IMR-90 (cell line): Measurements from ENCODE around the gene MS4A6E. TPM values are rescaled to one million over a fixed set of nuclear protein-coding genes. Genes with fewer than 3 reads are reported as not detected.

Source experiments
- ATAC-seq: fragments of 200-7000 bp; cut with Tn5 transposase; 2 replicates; pipeline ENCODE4 v1.9.1; 2020; ENCODE audit warnings: low read depth, mild to moderate bottlenecking, moderate library complexity
- BruUV-seq: library from RNA; stranded (reverse); fragments of 400-500 nt; replicated peaks from 2 replicates; lab custom pipeline; 2021; lab: Mats Ljungman, UMichigan
- CTCF ChIA-PET: fragments of 300-600 bp; formaldehyde crosslinking; extraction: SDS; loops from one replicate; lab custom pipeline; 2021; ENCODE audit warnings: antibody characterized with exemption; lab: Yijun Ruan, JAX
- POLR2A ChIA-PET: fragments of 300-600 bp; sonication (Branson Sonifier 250); formaldehyde crosslinking; loops from one replicate; lab custom pipeline; 2022; ENCODE audit warnings: antibody characterized with exemption; ENCODE audit not compliant: unreplicated experiment; lab: Charles Lee
- DNase-seq: peaks from one replicate; pipeline ENCODE4 v3.0.0; 2013
- H2AFZ ChIP-seq: replicated peaks from 2 replicates; pipeline ENCODE3; 2013; ENCODE audit warnings: low read length, mild to moderate bottlenecking; ENCODE audit not compliant: poor library complexity
- H2AK5ac ChIP-seq: 2 replicates; pipeline ENCODE4 v1.6.1; 2013; ENCODE audit warnings: low read depth, low read length, inconsistent platforms
- H2AK9ac ChIP-seq: replicated peaks from 2 replicates; pipeline ENCODE3; 2013; ENCODE audit warnings: mild to moderate bottlenecking, low read depth, low read length, moderate library complexity; ENCODE audit not compliant: poor library complexity
- H2BK120ac ChIP-seq: 2 replicates; pipeline ENCODE4 v1.6.1; 2013; ENCODE audit warnings: low read depth, low read length, inconsistent platforms
- H2BK15ac ChIP-seq: 3 replicates; pipeline ENCODE4 v1.6.1; 2013; ENCODE audit warnings: low read depth, low read length, inconsistent platforms
- H2BK20ac ChIP-seq: 2 replicates; pipeline ENCODE4 v1.6.1; 2013; ENCODE audit warnings: low read depth, mild to moderate bottlenecking, inconsistent platforms, low read length, moderate library complexity
- H2BK5ac ChIP-seq: 2 replicates; pipeline ENCODE4 v1.6.1; 2013; ENCODE audit warnings: mild to moderate bottlenecking, low read depth, low read length, inconsistent platforms; ENCODE audit not compliant: poor library complexity, severe bottlenecking
- H3K14ac ChIP-seq: replicated peaks from 2 replicates; pipeline ENCODE4 v1.6.1; 2013; ENCODE audit warnings: low read depth, low read length, inconsistent platforms
- H3K18ac ChIP-seq: 2 replicates; pipeline ENCODE4 v1.6.1; 2013; ENCODE audit warnings: low read depth, low read length, control low read depth
- H3K23ac ChIP-seq: 2 replicates; pipeline ENCODE4 v1.6.1; 2013; ENCODE audit warnings: low read depth, low read length, inconsistent platforms
- H3K27ac ChIP-seq: 2 replicates; pipeline ENCODE4 v1.5.1; 2013; ENCODE audit warnings: mild to moderate bottlenecking, control low read depth, low read length; ENCODE audit not compliant: insufficient read depth
- H3K27me3 ChIP-seq: 2 replicates; pipeline ENCODE4 v1.6.1; 2013; ENCODE audit warnings: low read length; ENCODE audit not compliant: control insufficient read depth, insufficient read depth
- H3K36me3 ChIP-seq: 2 replicates; pipeline ENCODE4 v1.6.1; 2013; ENCODE audit warnings: low read length, mixed read lengths; ENCODE audit not compliant: control insufficient read depth, insufficient read depth
- H3K4ac ChIP-seq: 2 replicates; pipeline ENCODE4 v1.6.1; 2013; ENCODE audit warnings: low read depth, low read length, inconsistent platforms
- H3K4me1 ChIP-seq: 2 replicates; pipeline ENCODE4 v1.6.1; 2013; ENCODE audit warnings: low read length, mixed read lengths; ENCODE audit not compliant: control insufficient read depth, insufficient read depth
- H3K4me2 ChIP-seq: 2 replicates; pipeline ENCODE4 v1.6.1; 2013; ENCODE audit warnings: low read depth, mild to moderate bottlenecking, control low read depth, low read length, moderate library complexity
- H3K4me3 ChIP-seq: 2 replicates; pipeline ENCODE4 v1.5.1; 2013; ENCODE audit warnings: low read depth, mild to moderate bottlenecking, control low read depth, low read length, moderate library complexity; ENCODE audit not compliant: insufficient read depth
- H3K56ac ChIP-seq: 2 replicates; pipeline ENCODE4 v1.6.1; 2013; ENCODE audit warnings: low read length, inconsistent platforms; ENCODE audit not compliant: insufficient read depth; ENCODE audit errors: extremely low read depth
- H3K79me1 ChIP-seq, 2 experiments: 2 replicates each; pipeline ENCODE4 v1.6.1; 2013; ENCODE audit warnings: low read length in 2 of 2, inconsistent platforms in 1 of 2, low read depth in 1 of 2
- H3K9ac ChIP-seq: 2 replicates; pipeline ENCODE4 v1.6.1; 2013; ENCODE audit warnings: low read depth, low read length, control low read depth
- H3K9me1 ChIP-seq: 2 replicates; pipeline ENCODE4 v1.6.1; 2013; ENCODE audit warnings: low read length, inconsistent platforms; ENCODE audit not compliant: insufficient read depth
- H3K9me3 ChIP-seq: 2 replicates; pipeline ENCODE4 v1.6.1; 2013; ENCODE audit warnings: low read length; ENCODE audit not compliant: control insufficient read depth, insufficient read depth
- H4K20me1 ChIP-seq: 2 replicates; pipeline ENCODE4 v1.6.1; 2013; ENCODE audit warnings: low read length, inconsistent platforms; ENCODE audit not compliant: insufficient read depth
- H4K5ac ChIP-seq: 2 replicates; pipeline ENCODE4 v1.6.1; 2013; ENCODE audit warnings: mild to moderate bottlenecking, low read depth, low read length, control low read depth
- H4K8ac ChIP-seq, 2 experiments: 2 replicates each; pipeline ENCODE4 v1.6.1; 2013; ENCODE audit warnings: low read depth in 2 of 2, low read length in 2 of 2, control low read depth in 1 of 2, inconsistent platforms in 1 of 2
- H4K91ac ChIP-seq: 2 replicates; pipeline ENCODE4 v1.6.1; 2013; ENCODE audit warnings: low read depth, low read length, inconsistent platforms; ENCODE audit not compliant: insufficient read depth
- BHLHE40 ChIP-seq: fragments of 150-350 bp; IDR thresholded peaks from 2 replicates; pipeline ENCODE4 v1.6.1; 2016; ENCODE audit warnings: mild to moderate bottlenecking, low read depth, low read length
- CEBPB ChIP-seq: IDR thresholded peaks from 2 replicates; pipeline ENCODE4 v1.6.1; 2012; ENCODE audit warnings: low read depth, low read length, improper control_type of control experiment
- CHD1 ChIP-seq: IDR thresholded peaks from 2 replicates; pipeline ENCODE4 v1.6.1; 2012; ENCODE audit warnings: low read depth, low read length, improper control_type of control experiment
- CTCF ChIP-seq: conservative IDR thresholded peaks from 2 replicates; pipeline ENCODE4 v1.5.1; 2012; ENCODE audit warnings: mild to moderate bottlenecking, low read depth, low read length, improper control_type of control experiment
- ELK1 ChIP-seq: fragments of 150-350 bp; IDR thresholded peaks from 2 replicates; pipeline ENCODE4 v1.6.1; 2016; ENCODE audit warnings: low read depth, mild to moderate bottlenecking, low read length, moderate library complexity, borderline replicate concordance
- FOS ChIP-seq: fragments of 150-350 bp; IDR thresholded peaks from 2 replicates; pipeline ENCODE4 v1.6.1; 2016; ENCODE audit warnings: low read depth, low read length
- MAFK ChIP-seq: IDR thresholded peaks from 2 replicates; pipeline ENCODE4 v1.6.1; 2012; ENCODE audit warnings: low read depth, low read length, improper control_type of control experiment
- MAZ ChIP-seq: IDR thresholded peaks from 2 replicates; pipeline ENCODE4 v1.6.1; 2012; ENCODE audit warnings: low read depth, mild to moderate bottlenecking, low read length, improper control_type of control experiment, moderate library complexity, borderline replicate concordance
- MXI1 ChIP-seq: IDR thresholded peaks from 2 replicates; pipeline ENCODE4 v1.6.1; 2012; ENCODE audit warnings: low read depth, mild to moderate bottlenecking, low read length, moderate library complexity, borderline replicate concordance
- NFE2L2 ChIP-seq: fragments of 150-350 bp; IDR thresholded peaks from 2 replicates; pipeline ENCODE4 v1.6.1; 2016; ENCODE audit warnings: low read depth, mild to moderate bottlenecking, low read length
- POLR2A ChIP-seq: IDR thresholded peaks from 2 replicates; pipeline ENCODE4 v1.6.1; 2012; ENCODE audit warnings: mild to moderate bottlenecking, low read depth, low read length
- RAD21 ChIP-seq: IDR thresholded peaks from 2 replicates; pipeline ENCODE4 v1.6.1; 2012; ENCODE audit warnings: low read length, improper control_type of control experiment
- RCOR1 ChIP-seq: IDR thresholded peaks from 2 replicates; pipeline ENCODE4 v1.6.1; 2012; ENCODE audit warnings: mild to moderate bottlenecking, low read length, improper control_type of control experiment; ENCODE audit not compliant: insufficient replicate concordance
- RFX5 ChIP-seq: IDR thresholded peaks from 2 replicates; pipeline ENCODE4 v1.8.0; 2012; ENCODE audit warnings: low read depth, mild to moderate bottlenecking, low read length, moderate library complexity
- SMC3 ChIP-seq: fragments of 150-350 bp; IDR thresholded peaks from 2 replicates; pipeline ENCODE4 v1.6.1; 2016; ENCODE audit warnings: low read depth, mild to moderate bottlenecking, antibody characterized with exemption, low read length, moderate library complexity
- USF2 ChIP-seq: fragments of 150-350 bp; IDR thresholded peaks from 2 replicates; pipeline ENCODE4 v1.6.1; 2017; ENCODE audit warnings: mild to moderate bottlenecking, antibody characterized with exemption, low read length, low read depth
- WGBS, 2 experiments: methylation state at CpG; one replicate each; pipeline versions ENCODE4 v1.1.5 to v1.1.7; 2013; ENCODE audit warnings: missing lambda C conversion rate in 2 of 2; ENCODE audit not compliant: insufficient read length in 1 of 2; ENCODE audit errors: extremely low coverage in 2 of 2; 5-methylcytosine and 5-hydroxymethylcytosine counted together
- dilution Hi-C: fragments of 300-500 bp; cut with HindIII; formaldehyde crosslinking; loops from one replicate; pipeline ENCODE4 v1.14.3; 2018; ENCODE audit warnings: low sequenced_read_pairs; ENCODE audit not compliant: unreplicated experiment
- in situ Hi-C: fragments of 300-500 bp; cut with MboI; formaldehyde crosslinking; loops from 3 replicates; pipeline ENCODE4 v1.14.3; 2019; ENCODE audit warnings: low sequenced_read_pairs, inconsistent platforms, mixed read lengths
- intact Hi-C: fragments of 100-400 bp; cut with micrococcal nuclease; formaldehyde crosslinking; loops from 2 replicates; pipeline ENCODE4 v1.10.0; 2022
- polyA plus RNA-seq, 3 experiments: library from polyadenylated mRNA; depleted of rRNA; stranded (reverse); fragments of >200 nt; gene quantifications; 2 replicates each; pipeline ENCODE4 v1.2.3, GENCODE V29; 2012; ENCODE audit warnings: low replicate concordance in 1 of 3
- total RNA-seq: library from RNA; depleted of rRNA; stranded (reverse); fragments of >200 nt; gene quantifications from 2 replicates; pipeline ENCODE4 v1.2.3, GENCODE V29; 2012

MS4A6E gene
- total and polyA plus RNA-seq, 2 of the 4 experiments (the other 2 are of a cell fraction), result not detected

GRCh38 chr11:60370811-60371298 is 43.8 kb downstream of the MS4A6E start:
- no peak overlapping the region for H2AK5ac ChIP-seq
- no peak overlapping the region for H2AFZ ChIP-seq
- no peak overlapping the region for H3K56ac ChIP-seq
- WGBS, 2 experiments, result no CpG with 5 or more reads among the region's 5 CpGs
- H4K20me1 ChIP-seq, result no peaks in the 10 kb centered on the region
- dilution Hi-C loops (no loop called here), in situ Hi-C loops (no loop called here), intact Hi-C loops (no loop called here)
- no peaks in the 10 kb centered on the region; the same call in 1 of the 2 replicates for H3K9me3 ChIP-seq
- H2BK120ac ChIP-seq, result no peak overlapping the region
- H4K8ac ChIP-seq, result no peak overlapping the region
- no peak overlapping the region for H4K91ac ChIP-seq
- ATAC-seq (no peak), DNase-seq (no peak)
- BruUV-seq, result no TSS peak
- no peaks in the 10 kb centered on the region for H3K36me3 ChIP-seq
- H2BK20ac ChIP-seq, result no peak overlapping the region
- H3K9me1 ChIP-seq, result no peaks in the 10 kb centered on the region
- ChIA-PET POLR2A (no interaction called here), CTCF (no interaction called here)
- H3K4ac ChIP-seq, result no peak overlapping the region
- no peak overlapping the region for H4K5ac ChIP-seq
- H3K27ac ChIP-seq, result no peak overlapping the region
- no peaks in the 10 kb centered on the region for H3K27me3 ChIP-seq
- no peak overlapping the region for H3K4me2 ChIP-seq
- no peak overlapping the region for H3K18ac ChIP-seq
- TF ChIP-seq FOS (no peak), MAFK (no peak), CEBPB (no peak), MXI1 (no peak), USF2 (no peak), CTCF (no peak), MAZ (no peak), ELK1 (no peak), RCOR1 (no peak), POLR2A (no peak), RAD21 (no peak), BHLHE40 (no peak), RFX5 (no peak), CHD1 (no peak), NFE2L2 (no peak), SMC3 (no peak)
- H2BK15ac ChIP-seq, result no peak overlapping the region
- H3K14ac ChIP-seq, result no peak overlapping the region
- no peak overlapping the region for H3K9ac ChIP-seq
- no peaks in the 10 kb centered on the region for H3K79me1 ChIP-seq
- H3K4me1 ChIP-seq, result no peaks in the 10 kb centered on the region
- H3K23ac ChIP-seq, result no peak overlapping the region
- H3K4me3 ChIP-seq, result no peak overlapping the region
- no peak overlapping the region for H2BK5ac ChIP-seq
- H2AK9ac ChIP-seq, result no peak overlapping the region
